Endometrial microvascular endothelial cells (primary cell): ENCODE data around the gene TMC1. TPM values are rescaled to one million over a fixed set of nuclear protein-coding genes. Genes with fewer than 3 reads are reported as not detected.
"Not testable (repeated sequence)": the region's sequence is repeated elsewhere in the genome, so short reads cannot be mapped to it uniquely, and the experiment has no call there.

Source experiments
- in situ Hi-C: cut with HindIII; loops from 2 replicates; pipeline ENCODE4 v1.10.0; 2017; ENCODE audit warnings: low sequenced_read_pairs, low pct_unique_long_range_greater_than_20kb; ENCODE audit errors: inconsistent ontology term
- total RNA-seq: library from RNA; depleted of rRNA; stranded (reverse); fragments of >200 nt; gene quantifications from one replicate; pipeline ENCODE4 v1.2.3, GENCODE V29; 2015; ENCODE audit errors: inconsistent ontology term

TMC1 gene
- total RNA-seq, 1 donor from 2014 or later, result not detected

GRCh38 chr9:72788966-72789735 lies 267.7 kb downstream of the TMC1 start:
- in situ Hi-C loops, result no loop called here

GRCh38 chr9:72789885-72790284 lies 268.5 kb downstream of the TMC1 start:
- in situ Hi-C loops, result no loop called here

- in situ Hi-C loops, result no loop called here
Observed at GRCh38 chr9:72790989-72791388, 269.6 kb downstream of the TMC1 start.

- in situ Hi-C loops, result no loop called here
Observed at GRCh38 chr9:72791436-72791835, 270.0 kb downstream of the TMC1 start.

GRCh38 chr9:72794946-72795345 lies 273.5 kb downstream of the TMC1 start:
- in situ Hi-C loops, result no loop called here

- in situ Hi-C loops, result no loop called here
Observed at GRCh38 chr9:72800328-72800994, 279.1 kb downstream of the TMC1 start.

- in situ Hi-C loops, result no loop called here
Observed at GRCh38 chr9:72805238-72805637, 283.8 kb downstream of the TMC1 start.

- in situ Hi-C loops, result not testable (repeated sequence)
Observed at GRCh38 chr9:72806313-72806809, 285.0 kb downstream of the TMC1 start.

GRCh38 chr9:72807765-72808445 lies 286.5 kb downstream of the TMC1 start:
- in situ Hi-C loops, result no loop called here

GRCh38 chr9:72808446-72808768 lies 287.0 kb downstream of the TMC1 start:
- in situ Hi-C loops, result no loop called here

GRCh38 chr9:72809586-72809985 lies 288.2 kb downstream of the TMC1 start:
- in situ Hi-C loops, result no loop called here

- in situ Hi-C loops, result no loop called here
Observed at GRCh38 chr9:72812559-72813111, 291.2 kb downstream of the TMC1 start.

- in situ Hi-C loops, result no loop called here
Observed at GRCh38 chr9:72813544-72813943, 292.1 kb downstream of the TMC1 start.

GRCh38 chr9:72814083-72814597 lies 292.7 kb downstream of the TMC1 start:
- in situ Hi-C loops, result no loop called here

- in situ Hi-C loops, result no loop called here
Observed at GRCh38 chr9:72816666-72817065, 295.3 kb downstream of the TMC1 start.

GRCh38 chr9:72817413-72817812 lies 296.0 kb downstream of the TMC1 start:
- in situ Hi-C loops, result no loop called here

GRCh38 chr9:72818385-72818784 lies 297.0 kb downstream of the TMC1 start:
- in situ Hi-C loops, result no loop called here

GRCh38 chr9:72823971-72824370 lies 302.6 kb downstream of the TMC1 start:
- in situ Hi-C loops, result no loop called here
